Measurements from ENCODE around the gene MIPEP.

Gene MIPEP

GRCh38 chr13:23811366-23812062 is 77.7 kb downstream of the MIPEP start:
- Histone ChIP-seq H3K27me3 (ENCODE audit: insufficient read depth, poor library complexity, severe bottlenecking) (no peaks in the 10 kb centered on the region), H3K27ac (replicated peaks) (no peak overlapping the region), H3K4me3 (replicated peaks; ENCODE audit: insufficient read depth, low read length) (no peak overlapping the region)
- TF ChIP-seq CTCF (IDR thresholded peaks at IDR 0.05; ENCODE audit: insufficient read depth, low read length) (no peak), SPI1 (IDR thresholded peaks at IDR 0.05; ENCODE audit: borderline replicate concordance, low read depth) (no peak), REST (IDR thresholded peaks at IDR 0.05; ENCODE audit: insufficient replicate concordance, low read depth) (no peak), GABPA (IDR thresholded peaks at IDR 0.05; ENCODE audit: low read depth) (no peak), POLR2AphosphoS5 (IDR thresholded peaks at IDR 0.05; ENCODE audit: low read depth) (no peak)
- DNase-seq (ENCODE audit: low read depth in 1 of 2, low spot score in 1 of 2), result no peak

GRCh38 chr13:23810685-23811240 is 78.4 kb downstream of the MIPEP start:
- DNase-seq (ENCODE audit: low read depth in 1 of 2, low spot score in 1 of 2), result no peak
- no peak overlapping the region for H3K4me3 ChIP-seq (replicated peaks; ENCODE audit: insufficient read depth, low read length)
- TF ChIP-seq POLR2AphosphoS5 (IDR thresholded peaks at IDR 0.05; ENCODE audit: low read depth) (no peak), CTCF (IDR thresholded peaks at IDR 0.05; ENCODE audit: insufficient read depth, low read length) (peak; percentile 1)
- no peaks in the 10 kb centered on the region for H3K27me3 ChIP-seq (ENCODE audit: insufficient read depth, poor library complexity, severe bottlenecking)
- no peak overlapping the region for H3K27ac ChIP-seq (replicated peaks)

- Histone ChIP-seq H3K4me3 (replicated peaks; ENCODE audit: insufficient read depth, low read length) (no peak overlapping the region), H3K27ac (replicated peaks) (no peak overlapping the region), H3K27me3 (ENCODE audit: insufficient read depth, poor library complexity, severe bottlenecking) (no peaks in the 10 kb centered on the region)
- no peak for TF ChIP-seq CTCF (IDR thresholded peaks at IDR 0.05; ENCODE audit: insufficient read depth, low read length)
- no peak for TF ChIP-seq REST (IDR thresholded peaks at IDR 0.05; ENCODE audit: insufficient replicate concordance, low read depth)
- no peak for TF ChIP-seq GABPA (IDR thresholded peaks at IDR 0.05; ENCODE audit: low read depth)
- no peak for DNase-seq (ENCODE audit: low read depth in 1 of 2, low spot score in 1 of 2)
Observed at GRCh38 chr13:23808803-23809202, 80.4 kb downstream of the MIPEP start.

Data from HL-60 (cell line).